ENCODE results near the gene TGIF2LY. TPM values are rescaled to one million over a fixed set of nuclear protein-coding genes. Genes with fewer than 3 reads are reported as not detected.
"Not testable (repeated sequence)": the region's sequence is repeated elsewhere in the genome, so short reads cannot be mapped to it uniquely, and the experiment has no call there.

TGIF2LY gene
- not detected for polyA plus RNA-seq (ENCODE audit: insufficient read length)
- long read RNA-seq, donor 1 = 0 reads
- long read RNA-seq, donor 2 = 0 reads
- long read RNA-seq, donor 3 = 0 reads
- long read RNA-seq, donor 4 = 0 reads
- long read RNA-seq, donor 5 = 0 reads
- long read RNA-seq, donor 6 = 0 reads
- long read RNA-seq, donor 7 = 0 reads
- long read RNA-seq, donor 8 = 0 reads

DNA sequence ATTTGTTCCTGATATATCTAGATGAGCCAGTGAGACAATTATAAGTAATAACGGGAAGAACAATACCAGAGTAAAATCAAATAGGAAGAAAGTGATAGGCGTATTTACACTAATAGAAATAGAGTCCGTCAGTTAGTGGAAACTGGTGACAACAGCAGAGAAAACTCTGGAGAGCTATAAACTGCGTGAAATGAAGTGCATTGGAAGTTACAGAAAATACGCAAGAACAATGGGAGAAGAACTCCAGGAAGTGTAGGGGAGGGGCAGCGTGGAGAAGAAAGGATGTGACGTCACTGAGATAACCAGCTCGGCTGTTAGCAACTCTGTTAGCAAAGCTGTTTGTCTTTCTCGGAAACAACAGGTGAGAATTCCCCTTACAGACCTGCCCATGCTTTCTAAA lies at the start of gene TGIF2LY:
TGIF2LY (plus strand) TSS at position 301 of the 400 bp plus-strand sequence. CDS start 178 bp downstream, outside the sequence.
- not testable (repeated sequence) for DNase-seq

Data from left kidney (tissue), 8 donors.